Neural progenitor cell (in vitro differentiated cells): Measurements from ENCODE around the gene JAKMIP2. TPM values are rescaled to one million over a fixed set of nuclear protein-coding genes. Genes with fewer than 3 reads are reported as not detected.

Source experiments
- DNase-seq: peaks from one replicate; pipeline ENCODE4 v3.0.0-alpha.2; 2016; ENCODE audit warnings: low spot score
- H2AFZ ChIP-seq: fragments of 200-600 bp; sonication (generic); replicated peaks from 2 replicates; pipeline ENCODE4 v1.6.1; 2016; ENCODE audit warnings: antibody characterized with exemption
- H3F3A ChIP-seq: fragments of 200-600 bp; sonication (generic); 2 replicates; pipeline ENCODE4 v1.6.1; 2016; ENCODE audit warnings: antibody characterized with exemption, low read depth
- H3K27ac ChIP-seq: fragments of 200-600 bp; sonication (generic); 2 replicates; pipeline ENCODE4 v1.5.1; 2016; ENCODE audit warnings: mild to moderate bottlenecking
- H3K27me3 ChIP-seq: fragments of 200-600 bp; sonication (generic); 2 replicates; pipeline ENCODE4 v1.6.1; 2016; ENCODE audit warnings: mild to moderate bottlenecking, moderate library complexity
- H3K36me3 ChIP-seq: fragments of 200-600 bp; sonication (generic); 2 replicates; pipeline ENCODE4 v1.5.1; 2016
- H3K4me1 ChIP-seq: fragments of 200-600 bp; sonication (generic); 2 replicates; pipeline ENCODE4 v1.6.1; 2016; ENCODE audit warnings: mixed run types
- H3K4me2 ChIP-seq: fragments of 200-600 bp; sonication (generic); 2 replicates; pipeline ENCODE4 v1.6.1; 2016
- H3K4me3 ChIP-seq: fragments of 200-600 bp; sonication (generic); 2 replicates; pipeline ENCODE4 v1.5.1; 2016
- H3K79me2 ChIP-seq: fragments of 200-600 bp; sonication (generic); 2 replicates; pipeline ENCODE4 v1.6.1; 2016; ENCODE audit warnings: low read depth
- H3K9ac ChIP-seq: fragments of 200-600 bp; sonication (generic); 2 replicates; pipeline ENCODE4 v1.6.1; 2016
- H3K9me3 ChIP-seq: fragments of 200-600 bp; sonication (generic); 2 replicates; pipeline ENCODE4 v1.5.1; 2016; ENCODE audit warnings: low read depth
- H4K20me1 ChIP-seq: fragments of 200-600 bp; sonication (generic); 2 replicates; pipeline ENCODE4 v1.6.1; 2016; ENCODE audit warnings: low read depth
- H3K27ac Mint-ChIP-seq: 3 replicates; pipeline ENCODE4 v1.8.0; 2021; ENCODE audit warnings: mixed read lengths
- H3K27me3 Mint-ChIP-seq: 2 replicates; pipeline ENCODE4 v1.8.0; 2022; ENCODE audit warnings: low read depth, mild to moderate bottlenecking, inconsistent platforms, moderate library complexity, mixed read lengths; ENCODE audit not compliant: insufficient read depth
- H3K36me3 Mint-ChIP-seq: 3 replicates; pipeline ENCODE4 v1.8.0; 2021; ENCODE audit warnings: mixed read lengths
- H3K4me1 Mint-ChIP-seq: 3 replicates; pipeline ENCODE4 v1.8.0; 2021; ENCODE audit warnings: mixed read lengths
- H3K4me3 Mint-ChIP-seq: 3 replicates; pipeline ENCODE4 v1.8.0; 2021; ENCODE audit warnings: mild to moderate bottlenecking, moderate library complexity, mixed read lengths
- H3K9me3 Mint-ChIP-seq: 3 replicates; pipeline ENCODE4 v1.8.0; 2020; ENCODE audit warnings: mixed read lengths
- CTCF ChIP-seq: fragments of 200-600 bp; sonication (generic); IDR thresholded peaks from 2 replicates; pipeline ENCODE4 v1.5.1; 2017; ENCODE audit warnings: antibody characterized with exemption, mild to moderate bottlenecking
- EZH2 ChIP-seq: fragments of 200-600 bp; sonication (generic); IDR thresholded peaks from 2 replicates; pipeline ENCODE4 v1.6.1; 2017; ENCODE audit warnings: antibody characterized with exemption, mild to moderate bottlenecking, moderate library complexity
- EZH2phosphoT487 ChIP-seq: fragments of 200-600 bp; sonication (generic); IDR thresholded peaks from 2 replicates; pipeline ENCODE4 v1.6.1; 2017; ENCODE audit warnings: antibody characterized with exemption
- total RNA-seq: library from RNA; depleted of rRNA; stranded (reverse); fragments of >200 nt; gene quantifications from 2 replicates; pipeline ENCODE4 v1.2.3, GENCODE V29; 2015; ENCODE audit warnings: low replicate concordance

JAKMIP2 gene
- total RNA-seq, 1 donor from 2014 or later = 8.2 TPM

DNA sequence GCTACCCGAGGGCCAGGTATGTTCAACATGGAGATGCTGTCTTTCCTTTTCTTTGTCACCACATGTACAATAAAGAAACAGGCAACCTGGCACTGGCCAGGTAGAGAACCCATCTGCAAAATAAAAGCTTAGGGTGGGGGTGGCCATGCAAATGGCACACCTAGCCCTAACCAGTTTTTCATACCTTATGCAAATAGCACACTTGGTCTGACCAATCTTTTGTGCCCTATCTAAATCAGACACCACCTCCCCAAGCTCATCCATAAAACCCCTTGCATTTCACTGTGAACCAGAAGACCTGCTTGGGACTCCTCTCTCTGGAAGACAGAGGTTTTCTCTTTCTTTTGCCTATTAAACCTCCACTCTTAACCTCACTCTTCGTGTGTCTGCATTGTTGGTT lies 33.9 kb downstream of the JAKMIP2 start:
- H3K27me3 ChIP-seq = no peaks in the 10 kb centered on the region
- DNase-seq = no peak
- H3K79me2 ChIP-seq = no peaks in the 10 kb centered on the region
- H3F3A ChIP-seq = peaks cover 19% of the 10 kb centered on the region
- peaks cover 42% of the 10 kb centered on the region for H3K4me1 ChIP-seq
- H3K4me1 Mint-ChIP-seq = peaks cover 28% of the 10 kb centered on the region
- no peak overlapping the region for H2AFZ ChIP-seq
- H3K4me3 Mint-ChIP-seq = no peak overlapping the region
- H3K27ac ChIP-seq = no peak overlapping the region
- H3K9ac ChIP-seq = no peak overlapping the region
- H3K9me3 Mint-ChIP-seq = no peaks in the 10 kb centered on the region
- TF ChIP-seq CTCF = no peak
- H3K27me3 Mint-ChIP-seq = no peaks in the 10 kb centered on the region
- H3K4me2 ChIP-seq = no peak overlapping the region
- no peak overlapping the region for H3K27ac Mint-ChIP-seq
- no peak overlapping the region for H3K4me3 ChIP-seq
- no peaks in the 10 kb centered on the region for H3K36me3 ChIP-seq
- H3K36me3 Mint-ChIP-seq = peaks cover 9% of the 10 kb centered on the region
- no peaks in the 10 kb centered on the region for H4K20me1 ChIP-seq
- H3K9me3 ChIP-seq = no peaks in the 10 kb centered on the region

GRCh38 chr5:147746986-147747385 lies 35.5 kb downstream of the JAKMIP2 start:
- no peak overlapping the region for H3K27ac ChIP-seq
- H3K4me2 ChIP-seq = no peak overlapping the region
- H3K36me3 Mint-ChIP-seq = peaks cover 6% of the 10 kb centered on the region
- DNase-seq = no peak
- no peaks in the 10 kb centered on the region for H4K20me1 ChIP-seq
- H2AFZ ChIP-seq = no peak overlapping the region
- H3F3A ChIP-seq = peaks cover 14% of the 10 kb centered on the region
- H3K79me2 ChIP-seq = no peaks in the 10 kb centered on the region
- H3K36me3 ChIP-seq = no peaks in the 10 kb centered on the region
- no peak overlapping the region for H3K27ac Mint-ChIP-seq
- no peak overlapping the region for H3K4me3 Mint-ChIP-seq
- no peaks in the 10 kb centered on the region for H3K27me3 ChIP-seq
- no peaks in the 10 kb centered on the region for H3K9me3 ChIP-seq
- no peaks in the 10 kb centered on the region for H3K27me3 Mint-ChIP-seq
- no peak overlapping the region for H3K9ac ChIP-seq
- no peak overlapping the region for H3K4me3 ChIP-seq
- TF ChIP-seq CTCF = no peak
- no peak for TF ChIP-seq EZH2
- no peak for TF ChIP-seq EZH2phosphoT487
- peaks cover 24% of the 10 kb centered on the region for H3K4me1 Mint-ChIP-seq
- no peaks in the 10 kb centered on the region for H3K9me3 Mint-ChIP-seq
- H3K4me1 ChIP-seq = peaks cover 39% of the 10 kb centered on the region

- Mint-ChIP-seq H3K9me3 (no peaks in the 10 kb centered on the region), H3K27ac (peak overlapping the region; percentile 21), H3K36me3 (no peaks in the 10 kb centered on the region), H3K27me3 (no peaks in the 10 kb centered on the region), H3K4me3 (no peak overlapping the region), H3K4me1 (peaks cover 10% of the 10 kb centered on the region)
- Histone ChIP-seq H3K4me3 (no peak overlapping the region), H3F3A (no peaks in the 10 kb centered on the region), H3K79me2 (no peaks in the 10 kb centered on the region), H2AFZ (no peak overlapping the region), H3K4me1 (peaks cover 15% of the 10 kb centered on the region), H3K4me2 (no peak overlapping the region), H3K27ac (no peak overlapping the region), H3K27me3 (no peaks in the 10 kb centered on the region), H3K9me3 (no peaks in the 10 kb centered on the region), H3K9ac (no peak overlapping the region), H3K36me3 (no peaks in the 10 kb centered on the region), H4K20me1 (no peaks in the 10 kb centered on the region)
- no peak for DNase-seq
- TF ChIP-seq EZH2phosphoT487 = no peak
- no peak for TF ChIP-seq CTCF
- no peak for TF ChIP-seq EZH2
These were observed 38.7 kb downstream of the JAKMIP2 start for GRCh38 chr5:147743678-147744374.
